Smooth muscle cell (in vitro differentiated cells): ENCODE results near the gene TNFRSF13B. TPM values are rescaled to one million over a fixed set of nuclear protein-coding genes. Genes with fewer than 3 reads are reported as not detected.

Experiments used
- DNase-seq: peaks from one replicate; lab custom pipeline; 2025; ENCODE audit not compliant: unreplicated experiment; lab: John Stamatoyannopoulos, UW
- H2AFZ ChIP-seq: fragments of 200-600 bp; sonication (generic); 2 replicates; pipeline ENCODE4 v1.6.0; 2016; ENCODE audit warnings: antibody characterized with exemption, low read depth, mild to moderate bottlenecking
- H3F3A ChIP-seq: fragments of 200-600 bp; sonication (generic); 2 replicates; pipeline ENCODE4 v1.6.0; 2017; ENCODE audit warnings: antibody characterized with exemption, low read depth
- H3K27ac ChIP-seq: fragments of 200-600 bp; sonication (generic); 2 replicates; pipeline ENCODE4 v1.5.1; 2016; ENCODE audit warnings: low read depth, mild to moderate bottlenecking
- H3K27me3 ChIP-seq: fragments of 200-600 bp; sonication (generic); 2 replicates; pipeline ENCODE4 v1.6.1; 2016; ENCODE audit warnings: low read depth, mild to moderate bottlenecking
- H3K36me3 ChIP-seq: fragments of 200-600 bp; sonication (generic); 2 replicates; pipeline ENCODE4 v1.5.1; 2016; ENCODE audit warnings: low read depth
- H3K4me1 ChIP-seq: fragments of 200-600 bp; sonication (generic); 2 replicates; pipeline ENCODE4 v1.5.1; 2016; ENCODE audit warnings: low read depth
- H3K4me2 ChIP-seq: fragments of 200-600 bp; sonication (generic); 2 replicates; pipeline ENCODE4 v1.6.0; 2016; ENCODE audit warnings: mild to moderate bottlenecking
- H3K4me3 ChIP-seq: fragments of 200-600 bp; sonication (generic); 2 replicates; pipeline ENCODE4 v1.5.1; 2016; ENCODE audit warnings: mild to moderate bottlenecking
- H3K79me2 ChIP-seq: fragments of 200-600 bp; sonication (generic); 2 replicates; pipeline ENCODE4 v1.6.0; 2016; ENCODE audit warnings: low read depth, mild to moderate bottlenecking
- H3K9ac ChIP-seq: fragments of 200-600 bp; sonication (generic); 2 replicates; pipeline ENCODE4 v1.6.0; 2016; ENCODE audit warnings: low read depth
- H3K9me3 ChIP-seq: fragments of 200-600 bp; sonication (generic); replicated peaks from 2 replicates; pipeline ENCODE4 v1.5.1; 2016; ENCODE audit warnings: low read depth
- H4K20me1 ChIP-seq: fragments of 200-600 bp; sonication (generic); 2 replicates; pipeline ENCODE4 v1.6.0; 2016; ENCODE audit warnings: low read depth
- CTCF ChIP-seq: fragments of 200-600 bp; sonication (generic); IDR thresholded peaks from 2 replicates; pipeline ENCODE4 v1.5.1; 2017; ENCODE audit warnings: borderline replicate concordance, mild to moderate bottlenecking, antibody characterized with exemption; ENCODE audit not compliant: insufficient read depth, poor library complexity, severe bottlenecking
- WGBS: methylation state at CpG from one replicate; pipeline ENCODE4 v1.1.7; 2016; ENCODE audit warnings: low lambda C conversion rate; 5-methylcytosine and 5-hydroxymethylcytosine counted together
- polyA plus RNA-seq: library from polyadenylated mRNA; unstranded; fragments of >200 nt; fragmentation: Nextera tagmentation; extraction: Ambion mirVana; gene quantifications from 2 replicates; pipeline ENCODE4 v1.2.1, GENCODE V29; 2016
- total RNA-seq: library from RNA; depleted of rRNA; stranded (reverse); fragments of >200 nt; gene quantifications from 2 replicates; pipeline ENCODE4 v1.2.3, GENCODE V29; 2014

The TNFRSF13B gene
- total and polyA plus RNA-seq, 2 experiments from 2014 or later, result not detected

GRCh38 chr17:16937431-16937830, 34.5 kb downstream of the TNFRSF13B start:
- H3K27me3 ChIP-seq, result peaks cover 3% of the 10 kb centered on the region

GRCh38 chr17:16936536-16937310, 35.2 kb downstream of the TNFRSF13B start:
- Histone ChIP-seq H3K79me2 (no peaks in the 10 kb centered on the region), H3K27ac (no peak overlapping the region), H3K4me2 (no peak overlapping the region), H3K4me3 (no peak overlapping the region), H3K9me3 (no peaks in the 10 kb centered on the region), H3F3A (no peaks in the 10 kb centered on the region), H3K9ac (no peak overlapping the region), H3K27me3 (peaks cover 3% of the 10 kb centered on the region), H2AFZ (no peak overlapping the region), H4K20me1 (no peaks in the 10 kb centered on the region), H3K4me1 (no peaks in the 10 kb centered on the region), H3K36me3 (no peaks in the 10 kb centered on the region)
- no peak for DNase-seq
- WGBS, result 71% methylated on average over 6 of the region's 6 CpGs
- TF ChIP-seq CTCF, result no peak

More at GRCh38 chr17:16937431-16937830, 34.5 kb downstream of the TNFRSF13B start:
- Histone ChIP-seq H3K4me1 (no peaks in the 10 kb centered on the region), H3K9ac (no peak overlapping the region), H2AFZ (no peak overlapping the region), H3K27ac (no peak overlapping the region), H3K79me2 (no peaks in the 10 kb centered on the region), H3K4me3 (no peak overlapping the region), H3K36me3 (no peaks in the 10 kb centered on the region), H3K4me2 (no peak overlapping the region), H3F3A (no peaks in the 10 kb centered on the region), H3K9me3 (no peaks in the 10 kb centered on the region), H4K20me1 (no peaks in the 10 kb centered on the region)
- no peak for DNase-seq
- WGBS, result 95% methylated on average over 17 of the region's 17 CpGs
- no peak for TF ChIP-seq CTCF

- Histone ChIP-seq H3K4me1 (no peaks in the 10 kb centered on the region), H3K36me3 (no peaks in the 10 kb centered on the region), H3K27ac (no peak overlapping the region), H3K4me2 (no peak overlapping the region), H3K4me3 (no peak overlapping the region), H4K20me1 (no peaks in the 10 kb centered on the region), H2AFZ (no peak overlapping the region), H3K9ac (no peak overlapping the region), H3K79me2 (no peaks in the 10 kb centered on the region), H3K9me3 (no peaks in the 10 kb centered on the region), H3F3A (no peaks in the 10 kb centered on the region), H3K27me3 (peaks cover 3% of the 10 kb centered on the region)
- no peak for DNase-seq
- no peak for TF ChIP-seq CTCF
- 98% methylated on average over 5 of the region's 5 CpGs for WGBS
Observed at GRCh38 chr17:16935786-16936185, 36.1 kb downstream of the TNFRSF13B start.

- H3K27me3 ChIP-seq, result peaks cover 3% of the 10 kb centered on the region
- no peak for DNase-seq
- H3K79me2 ChIP-seq, result no peaks in the 10 kb centered on the region
- no peaks in the 10 kb centered on the region for H4K20me1 ChIP-seq
- H3F3A ChIP-seq, result no peaks in the 10 kb centered on the region
- H3K9me3 ChIP-seq, result no peaks in the 10 kb centered on the region
- H3K4me2 ChIP-seq, result no peak overlapping the region
- no peaks in the 10 kb centered on the region for H3K36me3 ChIP-seq
- H3K9ac ChIP-seq, result no peak overlapping the region
- no peaks in the 10 kb centered on the region for H3K4me1 ChIP-seq
- no peak overlapping the region for H3K4me3 ChIP-seq
- TF ChIP-seq CTCF, result no peak
- no peak overlapping the region for H3K27ac ChIP-seq
- no peak overlapping the region for H2AFZ ChIP-seq
- WGBS, result 79% methylated on average over 5 of the region's 5 CpGs
Observed at GRCh38 chr17:16935241-16935663, 36.7 kb downstream of the TNFRSF13B start.
